ENCODE measurements around the gene KIF20B.

Gene KIF20B

GRCh38 chr10:89734616-89735015, 33.2 kb downstream of the KIF20B start:
- H4K20me1 ChIP-seq (ENCODE audit: insufficient read depth), result no peaks in the 10 kb centered on the region
- H3K4me2 ChIP-seq, result no peak overlapping the region
- H3K79me2 ChIP-seq (ENCODE audit: insufficient read depth, low read depth), result no peaks in the 10 kb centered on the region
- H2AFZ ChIP-seq (ENCODE audit: low read depth), result no peak overlapping the region
- no peak overlapping the region for H3K4me3 ChIP-seq (IDR thresholded peaks at IDR 0.05; ENCODE audit: insufficient read depth, low read depth, low read length)
- no peaks in the 10 kb centered on the region for H3K27me3 ChIP-seq (ENCODE audit: insufficient read depth, low read depth)
- TF ChIP-seq, protein P1, sequence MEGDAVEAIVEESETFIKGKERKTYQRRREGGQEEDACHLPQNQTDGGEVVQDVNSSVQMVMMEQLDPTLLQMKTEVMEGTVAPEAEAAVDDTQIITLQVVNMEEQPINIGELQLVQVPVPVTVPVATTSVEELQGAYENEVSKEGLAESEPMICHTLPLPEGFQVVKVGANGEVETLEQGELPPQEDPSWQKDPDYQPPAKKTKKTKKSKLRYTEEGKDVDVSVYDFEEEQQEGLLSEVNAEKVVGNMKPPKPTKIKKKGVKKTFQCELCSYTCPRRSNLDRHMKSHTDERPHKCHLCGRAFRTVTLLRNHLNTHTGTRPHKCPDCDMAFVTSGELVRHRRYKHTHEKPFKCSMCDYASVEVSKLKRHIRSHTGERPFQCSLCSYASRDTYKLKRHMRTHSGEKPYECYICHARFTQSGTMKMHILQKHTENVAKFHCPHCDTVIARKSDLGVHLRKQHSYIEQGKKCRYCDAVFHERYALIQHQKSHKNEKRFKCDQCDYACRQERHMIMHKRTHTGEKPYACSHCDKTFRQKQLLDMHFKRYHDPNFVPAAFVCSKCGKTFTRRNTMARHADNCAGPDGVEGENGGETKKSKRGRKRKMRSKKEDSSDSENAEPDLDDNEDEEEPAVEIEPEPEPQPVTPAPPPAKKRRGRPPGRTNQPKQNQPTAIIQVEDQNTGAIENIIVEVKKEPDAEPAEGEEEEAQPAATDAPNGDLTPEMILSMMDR (conservative IDR thresholded peaks at IDR 0.05; ENCODE audit: low read depth, low read length), result no peak
- H3K27ac ChIP-seq, result no peak overlapping the region
- peaks cover 28% of the 10 kb centered on the region for H3K4me1 ChIP-seq (ENCODE audit: low read depth, poor library complexity, severe bottlenecking)
- H3K36me3 ChIP-seq (ENCODE audit: insufficient read depth), result no peaks in the 10 kb centered on the region; the same call in 1 of the 2 replicates
- no peak overlapping the region for H3K9ac ChIP-seq

DNA sequence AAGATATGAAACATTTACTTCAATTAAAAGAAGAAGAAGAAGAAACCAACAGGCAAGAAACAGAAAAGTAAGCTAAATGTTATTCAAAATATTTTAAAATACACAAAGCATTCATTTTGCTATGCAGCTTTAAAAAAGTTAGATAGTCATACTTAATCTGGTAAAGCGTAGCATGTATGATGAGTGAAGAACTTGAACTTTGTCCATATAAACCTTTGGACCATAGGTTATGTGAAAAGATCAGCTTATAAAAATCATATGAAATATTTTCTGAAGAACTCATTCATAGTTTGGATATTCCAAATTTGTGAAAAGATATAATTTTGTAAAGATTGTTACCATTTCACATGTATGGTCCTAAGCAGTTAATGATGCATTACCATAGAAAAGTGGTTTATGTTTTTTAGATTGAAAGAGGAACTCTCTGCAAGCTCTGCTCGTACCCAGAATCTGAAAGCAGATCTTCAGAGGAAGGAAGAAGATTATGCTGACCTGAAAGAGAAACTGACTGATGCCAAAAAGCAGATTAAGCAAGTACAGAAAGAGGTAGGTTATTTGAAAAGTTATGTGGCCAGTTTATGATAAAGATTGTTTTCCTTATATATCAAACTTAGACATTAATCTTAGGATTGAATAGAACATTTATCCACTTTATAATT, 37.3 kb downstream of the KIF20B start:
- TF ChIP-seq, protein P1 (conservative IDR thresholded peaks at IDR 0.05; ENCODE audit: low read depth, low read length), result no peak
- H3K27ac ChIP-seq, result peak overlapping the region; percentile 35
- H4K20me1 ChIP-seq (ENCODE audit: insufficient read depth), result no peaks in the 10 kb centered on the region
- H3K4me3 ChIP-seq (IDR thresholded peaks at IDR 0.05; ENCODE audit: insufficient read depth, low read depth, low read length), result no peak overlapping the region
- peak overlapping the region; percentile 55 for H3K4me2 ChIP-seq
- H3K79me2 ChIP-seq (ENCODE audit: insufficient read depth, low read depth), result no peaks in the 10 kb centered on the region
- no peak overlapping the region for H2AFZ ChIP-seq (ENCODE audit: low read depth)
- peaks cover 50% of the 10 kb centered on the region for H3K4me1 ChIP-seq (ENCODE audit: low read depth, poor library complexity, severe bottlenecking)
- H3K27me3 ChIP-seq (ENCODE audit: insufficient read depth, low read depth), result no peaks in the 10 kb centered on the region
- no peak overlapping the region for H3K9ac ChIP-seq
- H3K36me3 ChIP-seq (ENCODE audit: insufficient read depth), result no peaks in the 10 kb centered on the region; the same call in 1 of the 2 replicates

- no peaks in the 10 kb centered on the region for H3K36me3 ChIP-seq (ENCODE audit: insufficient read depth)
- peaks cover 50% of the 10 kb centered on the region for H3K4me1 ChIP-seq (ENCODE audit: low read depth, poor library complexity, severe bottlenecking)
- H4K20me1 ChIP-seq (ENCODE audit: insufficient read depth), result no peaks in the 10 kb centered on the region
- no peak overlapping the region for H2AFZ ChIP-seq (ENCODE audit: low read depth)
- H3K9ac ChIP-seq, result no peak overlapping the region
- no peak overlapping the region for H3K4me3 ChIP-seq (IDR thresholded peaks at IDR 0.05; ENCODE audit: insufficient read depth, low read depth, low read length)
- H3K4me2 ChIP-seq, result peak overlapping the region; percentile 33; the same call in 1 of the 2 replicates
- no peaks in the 10 kb centered on the region for H3K79me2 ChIP-seq (ENCODE audit: insufficient read depth, low read depth)
- TF ChIP-seq, protein P1 (conservative IDR thresholded peaks at IDR 0.05; ENCODE audit: low read depth, low read length), result no peak
- H3K27ac ChIP-seq, result no peak overlapping the region
- no peaks in the 10 kb centered on the region for H3K27me3 ChIP-seq (ENCODE audit: insufficient read depth, low read depth)
These were observed 39.9 kb downstream of the KIF20B start for GRCh38 chr10:89741126-89741762.

GRCh38 chr10:89744026-89744425, 42.6 kb downstream of the KIF20B start:
- Histone ChIP-seq H3K79me2 (ENCODE audit: insufficient read depth, low read depth) (no peaks in the 10 kb centered on the region), H3K36me3 (ENCODE audit: insufficient read depth) (no peaks in the 10 kb centered on the region), H3K27ac (no peak overlapping the region), H3K4me1 (ENCODE audit: low read depth, poor library complexity, severe bottlenecking) (peaks cover 28% of the 10 kb centered on the region), H3K9ac (no peak overlapping the region), H2AFZ (ENCODE audit: low read depth) (no peak overlapping the region), H4K20me1 (ENCODE audit: insufficient read depth) (no peaks in the 10 kb centered on the region), H3K27me3 (ENCODE audit: insufficient read depth, low read depth) (no peaks in the 10 kb centered on the region), H3K4me3 (IDR thresholded peaks at IDR 0.05; ENCODE audit: insufficient read depth, low read depth, low read length) (no peak overlapping the region), H3K4me2 (no peak overlapping the region)
- TF ChIP-seq, protein P1 (conservative IDR thresholded peaks at IDR 0.05; ENCODE audit: low read depth, low read length), result no peak
